Stimulated activated CD4-positive, alpha-beta T cell treated with anti-CD3 and anti-CD28 coated beads, Interleukin-2, amount 100 ng/mL, for 4 hours (primary cell): ENCODE measurements around the gene GNAT1.
"Not testable (repeated sequence)": the region's sequence is repeated elsewhere in the genome, so short reads cannot be mapped to it uniquely, and the experiment has no call there.

Experiments
- DNase-seq: peaks from one replicate; pipeline ENCODE4 v3.0.0-alpha.2; 2020; ENCODE audit warnings: low read depth

Gene GNAT1

DNA sequence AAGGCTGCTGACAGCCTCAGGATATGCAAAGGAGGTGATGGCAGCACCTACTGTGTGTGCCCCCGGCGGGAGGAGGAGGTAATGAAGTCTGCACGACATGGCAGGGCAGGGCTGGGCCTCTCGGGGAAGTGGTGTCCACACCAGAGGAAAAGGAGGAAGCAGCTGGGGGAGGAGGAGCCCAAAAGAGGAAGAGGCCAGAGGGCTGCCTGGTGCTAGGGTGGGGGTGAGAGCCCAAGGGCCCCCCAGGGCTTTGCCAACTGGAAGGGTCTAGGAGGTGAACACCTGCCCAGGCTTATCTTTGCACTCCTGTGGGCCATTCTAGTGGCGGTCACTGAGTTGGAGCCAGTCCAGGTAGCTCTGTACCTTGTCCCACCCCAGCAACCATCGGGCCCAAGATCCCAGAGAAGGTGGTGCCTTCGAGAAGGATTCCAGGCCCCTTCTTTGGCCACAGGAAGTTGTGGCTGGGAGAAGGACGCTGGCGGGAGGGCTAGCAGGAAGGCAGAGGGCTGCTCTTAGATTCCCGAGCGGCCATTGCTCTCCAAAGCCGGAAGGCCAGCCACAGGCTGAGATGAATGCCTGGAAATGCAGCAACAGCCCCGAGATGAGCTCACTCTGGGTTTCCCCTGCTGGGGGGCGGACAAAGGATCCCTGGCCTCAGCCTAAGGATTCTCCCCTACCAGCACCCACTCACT lies 51.6 kb downstream of the GNAT1 start:
- peak; percentile 6 for DNase-seq

DNA sequence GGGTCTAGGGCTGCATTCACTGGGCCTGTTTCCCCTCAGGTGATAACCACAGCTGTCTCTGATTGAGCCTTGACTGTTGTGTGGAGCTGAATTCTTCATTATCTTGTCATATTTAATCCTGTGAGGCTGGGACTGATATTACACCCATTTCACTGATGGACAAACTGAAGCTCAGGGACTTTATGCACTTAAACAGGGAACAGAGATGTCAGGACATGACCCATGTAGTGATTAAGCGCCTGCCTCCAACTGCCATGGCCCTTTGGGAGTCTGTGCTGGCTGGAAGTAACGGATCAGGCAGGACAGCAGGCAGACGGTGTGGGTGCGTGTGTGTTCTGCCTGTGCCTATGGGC lies 52.1 kb downstream of the GNAT1 start:
- DNase-seq = no peak

DNA sequence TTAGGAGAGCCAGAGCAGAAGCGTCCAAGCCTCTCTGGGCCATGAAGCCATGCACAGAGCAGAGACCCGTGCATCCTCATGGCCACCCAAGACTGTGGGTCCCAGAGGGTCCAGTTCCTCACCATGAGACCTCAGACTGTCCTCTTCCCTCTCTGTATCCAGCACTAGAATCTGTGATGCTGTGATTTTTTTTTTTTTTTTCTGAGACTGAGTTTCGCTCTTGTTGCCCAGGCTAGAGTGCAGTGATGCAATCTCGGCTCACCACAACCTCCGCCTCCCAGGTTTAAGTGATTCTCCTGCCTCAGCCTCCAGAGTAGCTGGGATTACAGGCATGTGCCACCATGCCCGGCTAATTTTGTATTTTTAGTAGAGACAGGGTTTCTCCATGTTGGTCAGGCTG lies 53.4 kb downstream of the GNAT1 start:
- DNase-seq = not testable (repeated sequence)

- DNase-seq = no peak
Measured at GRCh38 chr3:50245251-50245745, 53.9 kb downstream of the GNAT1 start.

DNA sequence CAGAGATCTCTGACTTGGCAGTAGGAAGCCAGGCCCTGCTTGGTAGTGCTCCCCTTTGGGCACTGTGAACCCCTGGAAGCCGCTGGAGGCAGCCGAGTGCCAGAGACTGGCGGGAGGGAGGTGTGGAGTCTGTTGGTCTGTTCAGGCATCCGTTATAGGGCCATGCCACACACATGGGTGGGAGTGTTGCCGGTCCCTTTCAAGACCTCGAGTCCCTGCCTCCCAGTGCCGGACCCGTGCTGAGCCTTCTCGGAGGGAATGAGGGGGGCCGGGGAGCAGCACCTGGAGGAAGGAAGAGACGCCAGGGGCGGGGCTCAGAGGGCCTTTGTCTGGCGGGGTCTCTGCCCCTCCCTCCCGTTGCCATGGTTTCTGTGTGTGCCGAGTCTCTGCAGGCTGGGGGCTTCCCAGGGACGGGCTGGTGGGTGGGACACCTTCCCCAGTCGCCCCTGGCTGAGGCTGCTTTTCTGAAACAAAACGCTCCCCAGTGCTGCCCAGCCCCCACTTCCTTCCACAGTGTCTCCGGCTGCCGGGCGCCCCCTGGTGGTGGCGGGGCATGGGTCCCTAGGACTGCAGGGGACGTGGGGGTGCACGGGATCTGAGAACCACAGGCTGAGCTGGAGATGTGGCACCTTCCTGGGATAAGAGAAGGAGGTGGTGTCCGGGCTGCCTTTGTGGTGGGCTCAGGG lies 54.6 kb downstream of the GNAT1 start:
- DNase-seq = peak; percentile 90

GRCh38 chr3:50246517-50246954 lies 55.1 kb downstream of the GNAT1 start:
- peak; percentile 84 for DNase-seq
